Measurements from ENCODE around the gene ANGPTL7.

GRCh38 chr1:11156441-11156840, 32.7 kb upstream of the ANGPTL7 start:
- no peak for TF ChIP-seq CTCF (IDR thresholded peaks at IDR 0.05)
- TF ChIP-seq POLR2AphosphoS5 (IDR thresholded peaks at IDR 0.05): no peak

Measured in sigmoid colon (tissue), 4 donors.